Measurements from ENCODE around the gene TCF20.

TCF20 gene

GRCh38 chr22:42258126-42258525 lies 12.3 kb downstream of the TCF20 start:
- Histone ChIP-seq H3K27me3 (ENCODE audit: insufficient read depth, low read length, poor library complexity, severe bottlenecking) (no peaks in the 10 kb centered on the region), H3K4me2 (ENCODE audit: low read depth, low read length, poor library complexity, severe bottlenecking) (no peak overlapping the region), H3K9me2 (replicated peaks; ENCODE audit: low read depth, low read length) (no peaks in the 10 kb centered on the region), H3K9ac (ENCODE audit: low read depth, low read length, poor library complexity, severe bottlenecking) (no peak overlapping the region), H3F3A (ENCODE audit: low read depth) (no peaks in the 10 kb centered on the region), H3K36me3 (ENCODE audit: insufficient read depth, low read length) (peaks cover 6% of the 10 kb centered on the region; the same call in 1 of the 2 replicates), H3K4me1 (ENCODE audit: insufficient read depth, low read length, poor library complexity, severe bottlenecking) (peaks cover 24% of the 10 kb centered on the region), H2AFZ (ENCODE audit: low read length) (no peak overlapping the region), H4K20me1 (ENCODE audit: insufficient read depth, low read length, poor library complexity, severe bottlenecking) (peaks cover 96% of the 10 kb centered on the region), H3K9me3 (ENCODE audit: insufficient read depth, low read depth, low read length) (no peaks in the 10 kb centered on the region), H3K79me2 (ENCODE audit: insufficient read depth, low read length) (peaks cover 96% of the 10 kb centered on the region), H3K4me3 (ENCODE audit: low read length, poor library complexity, severe bottlenecking) (no peak overlapping the region)
- TF ChIP-seq CTCF (conservative IDR thresholded peaks at IDR 0.05; ENCODE audit: low read length) (no peak), EZH2phosphoT487 (IDR thresholded peaks at IDR 0.05; ENCODE audit: borderline replicate concordance) (no peak)

- TF ChIP-seq EZH2phosphoT487 (IDR thresholded peaks at IDR 0.05; ENCODE audit: borderline replicate concordance) (no peak), CTCF (conservative IDR thresholded peaks at IDR 0.05; ENCODE audit: low read length) (no peak)
- Histone ChIP-seq H4K20me1 (ENCODE audit: insufficient read depth, low read length, poor library complexity, severe bottlenecking) (peaks cover 92% of the 10 kb centered on the region), H3K4me1 (ENCODE audit: insufficient read depth, low read length, poor library complexity, severe bottlenecking) (peaks cover 19% of the 10 kb centered on the region), H3K9ac (ENCODE audit: low read depth, low read length, poor library complexity, severe bottlenecking) (no peak overlapping the region), H2AFZ (ENCODE audit: low read length) (no peak overlapping the region), H3K4me2 (ENCODE audit: low read depth, low read length, poor library complexity, severe bottlenecking) (no peak overlapping the region), H3K27me3 (ENCODE audit: insufficient read depth, low read length, poor library complexity, severe bottlenecking) (no peaks in the 10 kb centered on the region), H3K9me2 (replicated peaks; ENCODE audit: low read depth, low read length) (no peaks in the 10 kb centered on the region), H3K79me2 (ENCODE audit: insufficient read depth, low read length) (peaks cover 94% of the 10 kb centered on the region), H3K4me3 (ENCODE audit: low read length, poor library complexity, severe bottlenecking) (no peak overlapping the region), H3K36me3 (ENCODE audit: insufficient read depth, low read length) (peaks cover 6% of the 10 kb centered on the region; the same call in 1 of the 2 replicates), H3K9me3 (ENCODE audit: insufficient read depth, low read depth, low read length) (no peaks in the 10 kb centered on the region), H3F3A (ENCODE audit: low read depth) (no peaks in the 10 kb centered on the region)
Measured at GRCh38 chr22:42257386-42257785, 13.1 kb downstream of the TCF20 start.

GRCh38 chr22:42256930-42257329 lies 13.5 kb downstream of the TCF20 start:
- H4K20me1 ChIP-seq (ENCODE audit: insufficient read depth, low read length, poor library complexity, severe bottlenecking), result peaks cover 91% of the 10 kb centered on the region
- peaks cover 94% of the 10 kb centered on the region for H3K79me2 ChIP-seq (ENCODE audit: insufficient read depth, low read length)
- H3K9me3 ChIP-seq (ENCODE audit: insufficient read depth, low read depth, low read length), result no peaks in the 10 kb centered on the region
- no peak overlapping the region for H2AFZ ChIP-seq (ENCODE audit: low read length)
- no peak overlapping the region for H3K4me3 ChIP-seq (ENCODE audit: low read length, poor library complexity, severe bottlenecking)
- H3F3A ChIP-seq (ENCODE audit: low read depth), result no peaks in the 10 kb centered on the region
- no peaks in the 10 kb centered on the region for H3K9me2 ChIP-seq (replicated peaks; ENCODE audit: low read depth, low read length)
- no peak overlapping the region for H3K9ac ChIP-seq (ENCODE audit: low read depth, low read length, poor library complexity, severe bottlenecking)
- H3K27me3 ChIP-seq (ENCODE audit: insufficient read depth, low read length, poor library complexity, severe bottlenecking), result no peaks in the 10 kb centered on the region
- H3K4me1 ChIP-seq (ENCODE audit: insufficient read depth, low read length, poor library complexity, severe bottlenecking), result peaks cover 19% of the 10 kb centered on the region
- TF ChIP-seq CTCF (conservative IDR thresholded peaks at IDR 0.05; ENCODE audit: low read length) (no peak), EZH2phosphoT487 (IDR thresholded peaks at IDR 0.05; ENCODE audit: borderline replicate concordance) (no peak)
- H3K4me2 ChIP-seq (ENCODE audit: low read depth, low read length, poor library complexity, severe bottlenecking), result no peak overlapping the region
- peaks cover 6% of the 10 kb centered on the region; the same call in 1 of the 2 replicates for H3K36me3 ChIP-seq (ENCODE audit: insufficient read depth, low read length)

All from Loucy (cell line).